ENCODE results near the gene RXRA. TPM values are rescaled to one million over a fixed set of nuclear protein-coding genes. Genes with fewer than 3 reads are reported as not detected.

Gene RXRA
- total and polyA plus RNA-seq, 10 of the 15 experiments (the other 5 are each of a cell fraction or from before 2014, with no cell fraction given), result 0.89 to 36.8 (median 11.1) TPM

GRCh38 chr9:134408939-134409737 is 82.9 kb downstream of the RXRA start:
- ChIA-PET SMC1A (ENCODE audit: uncharacterized antibody, unreplicated experiment) (interaction anchor here (1.1 kb wide), 1 partner anchor 18 kb away, joined by 3 read pairs; no protein-coding TSS in a partner anchor), POLR2A (no interaction called here), RAD21 (ENCODE audit: unreplicated experiment) (no interaction called here), CTCF (no interaction called here)
- Histone ChIP-seq H2AFZ (ENCODE audit: control insufficient read depth, low read depth, low read length) (no peak overlapping the region), H3K9me3 (replicated peaks; ENCODE audit: control insufficient read depth, insufficient read depth, low read length) (no peaks in the 10 kb centered on the region), H3K9ac (ENCODE audit: control insufficient read depth, insufficient read depth, low read length) (no peak overlapping the region), H3K36me3 (ENCODE audit: control insufficient read depth in 2 of 2, insufficient read depth in 2 of 2, low read length in 1 of 2) (peaks cover 8 to 9% of the 10 kb centered on the region in 2 experiments; a peak in 3 of 4 replicates), H4K20me1 (ENCODE audit: control insufficient read depth, insufficient read depth) (no peaks in the 10 kb centered on the region), H3K4me3 (no peak overlapping the region), H3K27ac (ENCODE audit: control insufficient read depth, insufficient read depth) (no peak overlapping the region), H3K4me2 (ENCODE audit: control insufficient read depth, insufficient read depth) (no peak overlapping the region), H3K27me3 (replicated peaks in 1 of 2; ENCODE audit: control insufficient read depth in 2 of 2, insufficient read depth in 2 of 2, low read length in 1 of 2) (no peaks in the 10 kb centered on the region), H3K4me1 (ENCODE audit: control insufficient read depth, insufficient read depth, low read length) (peaks cover 39% of the 10 kb centered on the region), H3K79me2 (ENCODE audit: control insufficient read depth, insufficient read depth, low read length) (peaks cover 16% of the 10 kb centered on the region)
- intact Hi-C loops (cut with micrococcal nuclease; ENCODE audit: unreplicated experiment), result no loop called here
- WGBS (ENCODE audit: insufficient coverage, insufficient replicate concordance, low lambda C conversion rate, missing lambda C conversion rate), result 94% methylated on average over 37 of the region's 40 CpGs
- in situ Hi-C loops (cut with MboI), result no loop called here
- BruUV-seq (replicated peaks), result no TSS peak
- TF ChIP-seq, protein P1, sequence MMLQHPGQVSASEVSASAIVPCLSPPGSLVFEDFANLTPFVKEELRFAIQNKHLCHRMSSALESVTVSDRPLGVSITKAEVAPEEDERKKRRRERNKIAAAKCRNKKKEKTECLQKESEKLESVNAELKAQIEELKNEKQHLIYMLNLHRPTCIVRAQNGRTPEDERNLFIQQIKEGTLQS (IDR thresholded peaks at IDR 0.05; ENCODE audit: borderline replicate concordance, extremely low read depth, low read depth, low read length), result no peak
- TF ChIP-seq IRF5 (IDR thresholded peaks at IDR 0.05; ENCODE audit: borderline replicate concordance) (no peak), SMAD5 (IDR thresholded peaks at IDR 0.05; ENCODE audit: low read depth) (no peak), CEBPB (IDR thresholded peaks at IDR 0.05; ENCODE audit: borderline replicate concordance in 1 of 2, low read depth in 2 of 2, low read length in 2 of 2) (no peak), RAD51 (IDR thresholded peaks at IDR 0.05) (no peak), POU2F2 (IDR thresholded peaks at IDR 0.05; ENCODE audit: borderline replicate concordance, low read depth, low read length) (no peak), ZNF24 (IDR thresholded peaks at IDR 0.05) (no peak), ZNF207 (IDR thresholded peaks at IDR 0.05; ENCODE audit: borderline replicate concordance) (no peak), NFIC (IDR thresholded peaks at IDR 0.05; ENCODE audit: low read depth, low read length) (no peak), YY1 (IDR thresholded peaks at IDR 0.05; ENCODE audit: low read depth, low read length) (no peak), MYB (IDR thresholded peaks at IDR 0.05; ENCODE audit: borderline replicate concordance, low read depth, low read length) (no peak), POLR2A (IDR thresholded peaks at IDR 0.05; ENCODE audit: low read depth, low read length) (no peak)
- no peak for ATAC-seq
- FAIRE-seq, result no peak
- DNase-seq (ENCODE audit: low read depth, low spot score), result no peak

Data from GM12878 (cell line).